H9 (cell line): ENCODE measurements around the gene SLC25A24. TPM values are rescaled to one million over a fixed set of nuclear protein-coding genes. Genes with fewer than 3 reads are reported as not detected.

Experiments used
- DNase-seq: peaks from one replicate; pipeline ENCODE4 v3.0.0-alpha.2; 2017
- H2AFZ ChIP-seq: one replicate; pipeline ENCODE4 v1.6.1; 2013; ENCODE audit warnings: mild to moderate bottlenecking, low read length, control low read depth, moderate library complexity
- H2AK5ac ChIP-seq: 2 replicates; pipeline ENCODE4 v1.6.1; 2013; ENCODE audit warnings: low read length, control low read depth, mixed read lengths; ENCODE audit not compliant: insufficient read length
- H2BK120ac ChIP-seq: one replicate; pipeline ENCODE4 v1.6.1; 2013; ENCODE audit warnings: low read depth, mild to moderate bottlenecking, low read length, control low read depth, inconsistent platforms; ENCODE audit not compliant: poor library complexity, severe bottlenecking
- H2BK12ac ChIP-seq: 2 replicates; pipeline ENCODE4 v1.6.1; 2013; ENCODE audit warnings: low read length, control low read depth, mixed read lengths, low read depth; ENCODE audit not compliant: insufficient read length
- H2BK15ac ChIP-seq: 2 replicates; pipeline ENCODE4 v1.6.1; 2013; ENCODE audit warnings: low read depth, low read length, control low read depth
- H2BK20ac ChIP-seq: one replicate; pipeline ENCODE4 v1.6.1; 2013; ENCODE audit warnings: low read depth, mild to moderate bottlenecking, low read length, control low read depth, inconsistent platforms; ENCODE audit not compliant: poor library complexity, severe bottlenecking
- H2BK5ac ChIP-seq: 2 replicates; pipeline ENCODE4 v1.6.1; 2013; ENCODE audit warnings: low read length, control low read depth, mixed read lengths; ENCODE audit not compliant: insufficient read length
- H3K14ac ChIP-seq: 2 replicates; pipeline ENCODE4 v1.6.1; 2013; ENCODE audit warnings: low read length, control low read depth; ENCODE audit not compliant: insufficient read depth
- H3K18ac ChIP-seq: 2 replicates; pipeline ENCODE4 v1.6.1; 2013; ENCODE audit warnings: low read depth, mild to moderate bottlenecking, mixed read lengths, low read length, control low read depth; ENCODE audit not compliant: insufficient read length
- H3K23ac ChIP-seq: 2 replicates; pipeline ENCODE4 v1.6.1; 2013; ENCODE audit warnings: low read length, control low read depth, mixed read lengths, low read depth; ENCODE audit not compliant: insufficient read length
- H3K23me2 ChIP-seq: 2 replicates; pipeline ENCODE4 v1.6.1; 2013; ENCODE audit warnings: low read depth, mild to moderate bottlenecking, mixed read lengths, low read length, control low read depth; ENCODE audit not compliant: insufficient read length, poor library complexity, severe bottlenecking
- H3K27ac ChIP-seq: 2 replicates; pipeline ENCODE4 v1.5.1; 2013; ENCODE audit warnings: low read length, control low read depth, mixed read lengths, low read depth; ENCODE audit not compliant: insufficient read length
- H3K27me3 ChIP-seq: 2 replicates; pipeline ENCODE4 v1.6.1; 2013; ENCODE audit warnings: low read length, control low read depth, inconsistent platforms; ENCODE audit not compliant: insufficient read depth
- H3K4ac ChIP-seq: 2 replicates; pipeline ENCODE4 v1.6.1; 2013; ENCODE audit warnings: low read depth, mild to moderate bottlenecking, control low read depth, inconsistent platforms, low read length, moderate library complexity
- H3K4me1 ChIP-seq: 2 replicates; pipeline ENCODE4 v1.6.1; 2013; ENCODE audit warnings: low read length, control low read depth, inconsistent platforms; ENCODE audit not compliant: insufficient read depth
- H3K4me2 ChIP-seq: 2 replicates; pipeline ENCODE4 v1.6.1; 2013; ENCODE audit warnings: low read length, control low read depth, mixed read lengths; ENCODE audit not compliant: insufficient read length, insufficient read depth
- H3K56ac ChIP-seq: 2 replicates; pipeline ENCODE4 v1.6.1; 2013; ENCODE audit warnings: low read depth, mild to moderate bottlenecking, mixed read lengths, low read length, control low read depth; ENCODE audit not compliant: insufficient read length
- H3K79me1 ChIP-seq: 2 replicates; pipeline ENCODE4 v1.6.1; 2013; ENCODE audit warnings: low read depth, mild to moderate bottlenecking, moderate library complexity, low read length, control low read depth, inconsistent platforms; ENCODE audit not compliant: insufficient read depth, poor library complexity, severe bottlenecking
- H3K79me2 ChIP-seq: 2 replicates; pipeline ENCODE4 v1.6.1; 2013; ENCODE audit warnings: low read length, control low read depth, inconsistent platforms; ENCODE audit not compliant: insufficient read depth
- H3K9ac ChIP-seq: 2 replicates; pipeline ENCODE4 v1.6.1; 2013; ENCODE audit warnings: low read length, control low read depth, mixed read lengths; ENCODE audit not compliant: insufficient read length; ENCODE audit errors: extremely low read depth
- H3K9me3 ChIP-seq: one replicate; pipeline ENCODE4 v1.6.1; 2013; ENCODE audit warnings: low read depth, low read length, inconsistent platforms; ENCODE audit not compliant: control insufficient read depth
- H3T11ph ChIP-seq: one replicate; pipeline ENCODE4 v1.6.1; 2013; ENCODE audit warnings: mild to moderate bottlenecking, low read length, control low read depth, inconsistent platforms
- H4K20me1 ChIP-seq: one replicate; pipeline ENCODE4 v1.6.1; 2013; ENCODE audit not compliant: control insufficient read depth, insufficient read length, insufficient read depth
- H4K5ac ChIP-seq: 2 replicates; pipeline ENCODE4 v1.6.1; 2013; ENCODE audit warnings: low read depth, mild to moderate bottlenecking, mixed read lengths, low read length, control low read depth; ENCODE audit not compliant: insufficient read length
- H4K8ac ChIP-seq: replicated peaks from 2 replicates; pipeline ENCODE4 v1.6.1; 2013; ENCODE audit warnings: low read length, control low read depth, mixed read lengths, low read depth; ENCODE audit not compliant: insufficient read length
- H4K91ac ChIP-seq: 2 replicates; pipeline ENCODE4 v1.6.1; 2013; ENCODE audit warnings: low read depth, mild to moderate bottlenecking, moderate library complexity, mixed read lengths, low read length, control low read depth; ENCODE audit not compliant: insufficient read length
- H3K27ac Mint-ChIP-seq, 3 experiments: 2 replicates in 2 of 3; 3 replicates in 1 of 3; pipeline ENCODE4 v1.8.0; 2020 to 2021; ENCODE audit warnings: mixed read lengths in 3 of 3, mild to moderate bottlenecking in 1 of 3, moderate library complexity in 1 of 3
- H3K27me3 Mint-ChIP-seq: 2 replicates; pipeline ENCODE4 v1.8.0; 2021; ENCODE audit warnings: low read depth, mild to moderate bottlenecking, moderate library complexity, mixed read lengths
- H3K36me3 Mint-ChIP-seq, 3 experiments: 2 replicates in 2 of 3; 3 replicates in 1 of 3; pipeline ENCODE4 v1.8.0; 2020 to 2021; ENCODE audit warnings: low read depth in 3 of 3, mixed read lengths in 3 of 3; ENCODE audit not compliant: insufficient read depth in 1 of 3
- H3K4me1 Mint-ChIP-seq, 2 experiments: 2 replicates each; pipeline ENCODE4 v1.8.0; 2020; ENCODE audit warnings: mixed read lengths in 2 of 2
- H3K4me3 Mint-ChIP-seq, 2 experiments: 2 replicates in 1 of 2; 3 replicates in 1 of 2; pipeline ENCODE4 v1.8.0; 2020 to 2021; ENCODE audit warnings: mild to moderate bottlenecking in 2 of 2, mixed read lengths in 2 of 2, moderate library complexity in 1 of 2
- H3K9me3 Mint-ChIP-seq, 2 experiments: 2 replicates in 1 of 2; 3 replicates in 1 of 2; pipeline ENCODE4 v1.8.0; 2020; ENCODE audit warnings: mild to moderate bottlenecking in 2 of 2, mixed read lengths in 2 of 2, moderate library complexity in 1 of 2
- CTCF ChIP-seq: fragments of 200-600 bp; sonication (generic); conservative IDR thresholded peaks from 3 replicates; pipeline ENCODE4 v1.8.0; 2021; ENCODE audit warnings: antibody characterized with exemption, mild to moderate bottlenecking
- WGBS: extraction: QIAGEN DNeasy Blood & Tissue Kit; methylation state at CpG from one replicate; pipeline ENCODE4 v1.1.7; 2013; ENCODE audit warnings: missing lambda C conversion rate, low lambda C conversion rate, mixed read lengths; ENCODE audit not compliant: insufficient read length; ENCODE audit errors: extremely low coverage; 5-methylcytosine and 5-hydroxymethylcytosine counted together
- total RNA-seq: library from RNA; stranded (reverse); gene quantifications from 2 replicates; pipeline ENCODE4 v1.2.1, GENCODE V29; 2021

The SLC25A24 gene
- total RNA-seq, 1 experiment from 2014 or later = 35.1 TPM

GRCh38 chr1:108190001-108190634 is 10.0 kb downstream of the SLC25A24 start:
- Histone ChIP-seq H3K4ac (no peak overlapping the region), H4K8ac (no peak overlapping the region), H3K79me1 (peaks cover 13% of the 10 kb centered on the region), H3K9me3 (no peaks in the 10 kb centered on the region), H2AFZ (no peak overlapping the region), H2AK5ac (no peak overlapping the region), H4K20me1 (no peaks in the 10 kb centered on the region), H2BK5ac (no peak overlapping the region), H3K4me2 (no peak overlapping the region), H4K91ac (no peak overlapping the region), H3K27ac (no peak overlapping the region), H2BK12ac (no peak overlapping the region), H3K4me1 (no peaks in the 10 kb centered on the region), H2BK120ac (no peak overlapping the region), H3K18ac (no peak overlapping the region), H2BK20ac (no peak overlapping the region), H3K23me2 (no peaks in the 10 kb centered on the region), H3T11ph (no peak overlapping the region), H2BK15ac (no peak overlapping the region), H3K27me3 (no peaks in the 10 kb centered on the region), H4K5ac (no peak overlapping the region), H3K14ac (no peak overlapping the region), H3K79me2 (peaks cover 8% of the 10 kb centered on the region; the same call in 1 of the 2 replicates), H3K56ac (no peak overlapping the region), H3K9ac (no peak overlapping the region), H3K23ac (no peak overlapping the region)
- WGBS = no CpG with 5 or more reads among the region's 7 CpGs
- peaks cover 13 to 57% (median 31%) of the 10 kb centered on the region in 3 experiments for H3K36me3 Mint-ChIP-seq
- H3K4me1 Mint-ChIP-seq = peaks cover 3 to 4% of the 10 kb centered on the region in 2 experiments; a peak in 2 of 4 replicates
- no peak for DNase-seq
- H3K4me3 Mint-ChIP-seq = no peak overlapping the region
- peaks cover 3 to 6% of the 10 kb centered on the region in 2 experiments; a peak in 3 of 5 replicates for H3K9me3 Mint-ChIP-seq
- no peak for TF ChIP-seq CTCF
- peak overlapping the region in 1 of 3 experiments; percentile 19; a peak in 2 of 7 replicates for H3K27ac Mint-ChIP-seq
- no peaks in the 10 kb centered on the region for H3K27me3 Mint-ChIP-seq
